GM10248 (cell line): ENCODE results near the gene SMIM14.

Experiments
- CTCF ChIA-PET: fragments of 300-600 bp; sonication (Branson Sonifier 250); formaldehyde crosslinking; extraction: SDS; loops from one replicate; lab custom pipeline; 2021; ENCODE audit warnings: antibody characterized with exemption; lab: Yijun Ruan, JAX
- POLR2A ChIA-PET: fragments of 350-650 bp; sonication (Branson Sonifier 250); formaldehyde crosslinking; extraction: SDS; loops from one replicate; lab custom pipeline; 2020; ENCODE audit warnings: antibody characterized with exemption; lab: Yijun Ruan, JAX
- DNase-seq: peaks from one replicate; pipeline ENCODE4 v3.0.0; 2012; ENCODE audit errors: extremely low spot score
- TF ChIP-seq, protein P1 (sequence below): IDR thresholded peaks from 2 replicates; pipeline ENCODE4 v1.5.1; 2012; ENCODE audit warnings: mild to moderate bottlenecking, low read depth; ENCODE audit errors: extremely low read depth, missing control alignments, control extremely low read depth

SMIM14 gene

DNA sequence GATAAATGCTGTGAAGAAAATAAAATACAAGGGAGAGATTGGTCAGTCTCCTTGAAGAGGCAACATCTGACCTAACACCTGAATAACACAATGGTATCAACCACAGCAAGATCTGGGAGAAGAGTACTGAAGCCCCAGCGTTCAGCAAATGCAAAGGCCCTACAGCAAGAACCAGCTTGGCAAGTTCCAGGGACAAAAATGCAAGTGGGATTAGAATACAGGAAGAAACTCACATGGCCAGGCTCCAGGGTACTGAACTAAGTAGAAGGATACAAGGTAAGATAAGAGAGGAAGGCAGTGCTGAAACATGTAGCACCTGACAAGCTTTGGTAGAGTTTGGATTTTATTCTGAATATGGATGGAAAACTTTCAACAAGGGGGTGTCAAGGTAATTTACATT is 3.6 kb downstream of the SMIM14 start:
- TF ChIP-seq, protein P1, sequence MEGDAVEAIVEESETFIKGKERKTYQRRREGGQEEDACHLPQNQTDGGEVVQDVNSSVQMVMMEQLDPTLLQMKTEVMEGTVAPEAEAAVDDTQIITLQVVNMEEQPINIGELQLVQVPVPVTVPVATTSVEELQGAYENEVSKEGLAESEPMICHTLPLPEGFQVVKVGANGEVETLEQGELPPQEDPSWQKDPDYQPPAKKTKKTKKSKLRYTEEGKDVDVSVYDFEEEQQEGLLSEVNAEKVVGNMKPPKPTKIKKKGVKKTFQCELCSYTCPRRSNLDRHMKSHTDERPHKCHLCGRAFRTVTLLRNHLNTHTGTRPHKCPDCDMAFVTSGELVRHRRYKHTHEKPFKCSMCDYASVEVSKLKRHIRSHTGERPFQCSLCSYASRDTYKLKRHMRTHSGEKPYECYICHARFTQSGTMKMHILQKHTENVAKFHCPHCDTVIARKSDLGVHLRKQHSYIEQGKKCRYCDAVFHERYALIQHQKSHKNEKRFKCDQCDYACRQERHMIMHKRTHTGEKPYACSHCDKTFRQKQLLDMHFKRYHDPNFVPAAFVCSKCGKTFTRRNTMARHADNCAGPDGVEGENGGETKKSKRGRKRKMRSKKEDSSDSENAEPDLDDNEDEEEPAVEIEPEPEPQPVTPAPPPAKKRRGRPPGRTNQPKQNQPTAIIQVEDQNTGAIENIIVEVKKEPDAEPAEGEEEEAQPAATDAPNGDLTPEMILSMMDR, result no peak
- ChIA-PET CTCF (interaction anchor here (1.6 kb wide), 1 partner anchor 340 kb away, joined by 4 read pairs; no protein-coding TSS in a partner anchor), POLR2A (no interaction called here)
- DNase-seq, result no peak

- TF ChIP-seq, protein P1, result no peak
- CTCF ChIA-PET, result interaction anchor here (1.0 to 2.4 kb wide), 2 partner anchors 22 to 163 kb away, joined by 3 to 9 read pairs; no protein-coding TSS in a partner anchor
- POLR2A ChIA-PET, result interaction anchor here (0.7 kb wide), 1 partner anchor 67 kb away, joined by 9 read pairs; no protein-coding TSS in a partner anchor
- DNase-seq, result peak; percentile 48
Measured at GRCh38 chr4:39631700-39632079, 7.0 kb downstream of the SMIM14 start.

- ChIA-PET CTCF (no interaction called here), POLR2A (no interaction called here)
- DNase-seq, result no peak
- TF ChIP-seq, protein P1, result no peak
Measured at GRCh38 chr4:39627413-39627812, 11.3 kb downstream of the SMIM14 start.

DNA sequence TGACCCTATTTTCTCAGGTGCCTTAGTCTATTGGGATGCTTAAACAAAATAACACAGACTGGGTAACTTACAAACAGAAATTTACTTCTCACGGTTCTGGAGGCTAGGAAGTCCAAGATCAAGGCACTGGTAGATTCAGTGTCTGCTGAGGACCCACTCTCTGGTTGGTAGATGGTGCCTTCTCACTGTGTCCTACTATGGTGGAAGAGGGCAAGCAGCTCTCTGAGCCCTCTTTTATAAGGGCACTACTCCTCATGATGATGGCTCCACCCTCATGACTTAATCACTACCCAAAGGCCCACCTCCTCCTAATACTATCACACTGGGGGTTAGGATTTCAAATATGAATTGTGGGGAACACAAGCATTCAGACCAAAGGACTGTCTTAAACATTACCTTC is 11.8 kb downstream of the SMIM14 start:
- DNase-seq, result no peak
- ChIA-PET POLR2A (no interaction called here), CTCF (interaction anchor here (4.0 kb wide), 1 partner anchor 12 kb away, joined by 26 read pairs; no protein-coding TSS in a partner anchor)
- TF ChIP-seq, protein P1, result no peak

DNA sequence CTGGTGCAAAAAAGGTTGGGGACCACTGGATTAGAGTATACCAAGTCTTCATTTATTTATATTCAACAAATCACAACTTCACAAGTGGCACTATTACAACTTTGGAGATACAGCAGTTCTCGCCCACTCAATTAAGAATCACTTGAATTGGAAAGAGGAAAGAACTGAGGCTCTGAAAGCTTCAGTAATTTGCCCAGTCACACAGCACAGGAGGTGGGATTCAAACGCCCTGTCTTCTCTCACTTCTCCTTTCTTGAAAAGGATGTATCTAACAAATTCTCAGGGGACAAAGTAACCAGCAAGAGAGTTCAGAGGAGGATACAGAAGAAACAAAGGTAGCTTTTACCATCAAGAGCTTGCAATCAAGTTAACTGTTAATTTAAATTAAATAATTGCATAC is 12.4 kb downstream of the SMIM14 start:
- ChIA-PET POLR2A (no interaction called here), CTCF (interaction anchor here (4.0 kb wide), 1 partner anchor 11 kb away, joined by 26 read pairs; no protein-coding TSS in a partner anchor)
- peak; percentile 61 for DNase-seq
- TF ChIP-seq, protein P1, result no peak

GRCh38 chr4:39621582-39621981 is 17.1 kb downstream of the SMIM14 start:
- CTCF ChIA-PET, result interaction anchor here (1.0 kb wide), 1 partner anchor 16 kb away, joined by 3 read pairs; no protein-coding TSS in a partner anchor
- TF ChIP-seq, protein P1, result no peak
- no peak for DNase-seq
- POLR2A ChIA-PET, result no interaction called here
